ENCODE data around the gene ZNF132. TPM values are rescaled to one million over a fixed set of nuclear protein-coding genes. Genes with fewer than 3 reads are reported as not detected.

The ZNF132 gene
- total RNA-seq, 6 experiments from 2014 or later, result 4.0 to 5.2 (median 4.5) TPM

- no peaks in the 10 kb centered on the region for H3K9me3 Mint-ChIP-seq
- H3K4me1 Mint-ChIP-seq (ENCODE audit: low read depth), result peaks cover 14% of the 10 kb centered on the region
- peak overlapping the region; percentile 91 for H3K4me3 Mint-ChIP-seq
- no peaks in the 10 kb centered on the region; the same call in 1 of the 2 replicates for H3K36me3 Mint-ChIP-seq (ENCODE audit: low read depth)
- peaks cover 4% of the 10 kb centered on the region; the same call in 1 of the 2 replicates for H3K27me3 Mint-ChIP-seq (ENCODE audit: insufficient read depth)
- no peak for TF ChIP-seq CTCF (IDR thresholded peaks at IDR 0.05)
- peak overlapping the region; percentile 89 for H3K27ac Mint-ChIP-seq
- DNase-seq, result peak; percentile 99
Observed at GRCh38 chr19:58400916-58401839, 38.8 kb downstream of the ZNF132 start.

GRCh38 chr19:58400316-58400915 lies 39.5 kb downstream of the ZNF132 start:
- Mint-ChIP-seq H3K27me3 (ENCODE audit: insufficient read depth) (peaks cover 4% of the 10 kb centered on the region; the same call in 1 of the 2 replicates), H3K4me1 (ENCODE audit: low read depth) (peaks cover 14% of the 10 kb centered on the region), H3K27ac (peak overlapping the region; percentile 63), H3K4me3 (peak overlapping the region; percentile 91), H3K36me3 (ENCODE audit: low read depth) (peaks cover 4% of the 10 kb centered on the region; the same call in 1 of the 2 replicates), H3K9me3 (no peaks in the 10 kb centered on the region)
- TF ChIP-seq CTCF (IDR thresholded peaks at IDR 0.05), result no peak
- DNase-seq, result no peak

- Mint-ChIP-seq H3K4me3 (no peak overlapping the region; the same call in 1 of the 2 replicates), H3K27me3 (ENCODE audit: insufficient read depth) (peaks cover 4% of the 10 kb centered on the region; the same call in 1 of the 2 replicates), H3K4me1 (ENCODE audit: low read depth) (peaks cover 14% of the 10 kb centered on the region), H3K36me3 (ENCODE audit: low read depth) (peaks cover 5% of the 10 kb centered on the region), H3K9me3 (no peaks in the 10 kb centered on the region), H3K27ac (no peak overlapping the region)
- TF ChIP-seq CTCF (IDR thresholded peaks at IDR 0.05), result no peak
- no peak for DNase-seq
Observed at GRCh38 chr19:58399903-58400302, 40.0 kb downstream of the ZNF132 start.

GRCh38 chr19:58398545-58398944 lies 41.4 kb downstream of the ZNF132 start:
- H3K36me3 Mint-ChIP-seq (ENCODE audit: low read depth), result peaks cover 19% of the 10 kb centered on the region
- H3K4me3 Mint-ChIP-seq, result no peak overlapping the region
- TF ChIP-seq CTCF (IDR thresholded peaks at IDR 0.05), result no peak
- H3K4me1 Mint-ChIP-seq (ENCODE audit: low read depth), result peaks cover 22% of the 10 kb centered on the region
- peaks cover 4% of the 10 kb centered on the region; the same call in 1 of the 2 replicates for H3K27me3 Mint-ChIP-seq (ENCODE audit: insufficient read depth)
- no peak overlapping the region for H3K27ac Mint-ChIP-seq
- H3K9me3 Mint-ChIP-seq, result no peaks in the 10 kb centered on the region
- no peak for DNase-seq

GRCh38 chr19:58398087-58398486 lies 41.9 kb downstream of the ZNF132 start:
- Mint-ChIP-seq H3K27ac (no peak overlapping the region; the same call in 1 of the 2 replicates), H3K4me1 (ENCODE audit: low read depth) (peaks cover 22% of the 10 kb centered on the region), H3K9me3 (no peaks in the 10 kb centered on the region), H3K27me3 (ENCODE audit: insufficient read depth) (peaks cover 4% of the 10 kb centered on the region; the same call in 1 of the 2 replicates), H3K4me3 (no peak overlapping the region), H3K36me3 (ENCODE audit: low read depth) (peaks cover 22% of the 10 kb centered on the region)
- TF ChIP-seq CTCF (IDR thresholded peaks at IDR 0.05), result no peak
- DNase-seq, result no peak

Measured in HFFc6 (cell line).